ENCODE data around the gene LRRC74A. TPM values are rescaled to one million over a fixed set of nuclear protein-coding genes. Genes with fewer than 3 reads are reported as not detected.

Gene LRRC74A
- total and polyA plus RNA-seq, 2 of the 4 experiments (the other 2 are of a cell fraction) = not detected

GRCh38 chr14:76880449-76880848, 54.2 kb downstream of the LRRC74A start:
- H4K5ac ChIP-seq (ENCODE audit: low read depth, low read length) = peak overlapping the region; percentile 44; the same call in 1 of the 2 replicates
- no peak overlapping the region for H3K18ac ChIP-seq (ENCODE audit: low read depth, low read length)
- WGBS, 2 experiments (ENCODE audit: extremely low coverage in 2 of 2, insufficient read length in 1 of 2) = no CpG with 5 or more reads among the region's 4 CpGs
- ChIA-PET CTCF (no interaction called here), POLR2A (ENCODE audit: unreplicated experiment) (no interaction called here)
- H2AK5ac ChIP-seq (ENCODE audit: low read depth, low read length) = no peak overlapping the region
- H2AFZ ChIP-seq (replicated peaks; ENCODE audit: low read length, poor library complexity) = no peak overlapping the region
- no peak overlapping the region for H3K4ac ChIP-seq (ENCODE audit: low read depth, low read length)
- no peak overlapping the region for H2BK5ac ChIP-seq (ENCODE audit: low read depth, low read length, poor library complexity, severe bottlenecking)
- H3K27me3 ChIP-seq (ENCODE audit: control insufficient read depth, insufficient read depth, low read length) = peaks cover 6% of the 10 kb centered on the region; the same call in 1 of the 2 replicates
- H3K36me3 ChIP-seq (ENCODE audit: control insufficient read depth, insufficient read depth, low read length) = no peaks in the 10 kb centered on the region
- H3K9me1 ChIP-seq (ENCODE audit: insufficient read depth, low read length) = no peaks in the 10 kb centered on the region
- DNase-seq (no peak), ATAC-seq (ENCODE audit: low read depth) (no peak)
- H4K91ac ChIP-seq (ENCODE audit: insufficient read depth, low read depth, low read length) = no peak overlapping the region
- H2BK120ac ChIP-seq (ENCODE audit: low read depth, low read length) = no peak overlapping the region
- H3K9ac ChIP-seq (ENCODE audit: low read depth, low read length) = no peak overlapping the region
- intact Hi-C loops (cut with micrococcal nuclease) = no loop called here
- no peak overlapping the region for H2BK15ac ChIP-seq (ENCODE audit: low read depth, low read length)
- H2AK9ac ChIP-seq (replicated peaks; ENCODE audit: low read depth, low read length, poor library complexity) = no peak overlapping the region
- no peak overlapping the region for H3K27ac ChIP-seq (ENCODE audit: insufficient read depth, low read length)
- no peak overlapping the region for H4K8ac ChIP-seq (ENCODE audit: low read depth in 2 of 2, low read length in 2 of 2)
- no peak for TF ChIP-seq RCOR1 (IDR thresholded peaks at IDR 0.05; ENCODE audit: insufficient replicate concordance, low read length)
- no peak for TF ChIP-seq POLR2A (IDR thresholded peaks at IDR 0.05; ENCODE audit: low read depth, low read length)
- TF ChIP-seq ELK1 (IDR thresholded peaks at IDR 0.05; ENCODE audit: borderline replicate concordance, low read depth, low read length) = no peak
- TF ChIP-seq NFE2L2 (IDR thresholded peaks at IDR 0.05; ENCODE audit: low read depth, low read length) = no peak
- TF ChIP-seq MXI1 (IDR thresholded peaks at IDR 0.05; ENCODE audit: borderline replicate concordance, low read depth, low read length) = no peak
- peak; percentile 82 for TF ChIP-seq USF2 (IDR thresholded peaks at IDR 0.05; ENCODE audit: low read depth, low read length)
- TF ChIP-seq FOS (IDR thresholded peaks at IDR 0.05; ENCODE audit: low read depth, low read length) = no peak
- no peak for TF ChIP-seq SMC3 (IDR thresholded peaks at IDR 0.05; ENCODE audit: low read depth, low read length)
- H3K79me1 ChIP-seq (ENCODE audit: low read depth in 1 of 2, low read length in 2 of 2) = no peaks in the 10 kb centered on the region
- BruUV-seq (replicated peaks) = no TSS peak
- no peaks in the 10 kb centered on the region; the same call in 1 of the 2 replicates for H3K4me1 ChIP-seq (ENCODE audit: control insufficient read depth, insufficient read depth, low read length)
- in situ Hi-C loops (cut with MboI; ENCODE audit: low sequenced_read_pairs) = loop anchor here (25.0 kb wide), 1 partner anchor 432 kb away; the partner anchor contains the start of genes GSTZ1 and POMT2
- no peak overlapping the region for H3K14ac ChIP-seq (replicated peaks; ENCODE audit: low read depth, low read length)
- H4K20me1 ChIP-seq (ENCODE audit: insufficient read depth, low read length) = no peaks in the 10 kb centered on the region
- H3K4me3 ChIP-seq (ENCODE audit: insufficient read depth, low read depth, low read length) = no peak overlapping the region
- H3K23ac ChIP-seq (ENCODE audit: low read depth, low read length) = no peak overlapping the region
- no peaks in the 10 kb centered on the region for H3K9me3 ChIP-seq (ENCODE audit: control insufficient read depth, insufficient read depth, low read length)
- H3K56ac ChIP-seq (ENCODE audit: extremely low read depth, insufficient read depth, low read length) = no peak overlapping the region
- no peak overlapping the region for H3K4me2 ChIP-seq (ENCODE audit: low read depth, low read length)
- H2BK20ac ChIP-seq (ENCODE audit: low read depth, low read length) = no peak overlapping the region
- dilution Hi-C loops (cut with HindIII; ENCODE audit: low sequenced_read_pairs, unreplicated experiment) = loop anchor here (25.0 kb wide), 1 partner anchor 207 kb away; the partner anchor contains the start of gene CIPC

Measured in IMR-90 (cell line).